H9 (cell line): ENCODE measurements around the gene PLXNA4. TPM values are rescaled to one million over a fixed set of nuclear protein-coding genes. Genes with fewer than 3 reads are reported as not detected.

Experiments
- DNase-seq: peaks from one replicate; pipeline ENCODE4 v3.0.0-alpha.2; 2017
- H2AFZ ChIP-seq: one replicate; pipeline ENCODE4 v1.6.1; 2013; ENCODE audit warnings: mild to moderate bottlenecking, low read length, control low read depth, moderate library complexity
- H2AK5ac ChIP-seq: 2 replicates; pipeline ENCODE4 v1.6.1; 2013; ENCODE audit warnings: low read length, control low read depth, mixed read lengths; ENCODE audit not compliant: insufficient read length
- H2BK120ac ChIP-seq: one replicate; pipeline ENCODE4 v1.6.1; 2013; ENCODE audit warnings: low read depth, mild to moderate bottlenecking, low read length, control low read depth, inconsistent platforms; ENCODE audit not compliant: poor library complexity, severe bottlenecking
- H2BK12ac ChIP-seq: 2 replicates; pipeline ENCODE4 v1.6.1; 2013; ENCODE audit warnings: low read length, control low read depth, mixed read lengths, low read depth; ENCODE audit not compliant: insufficient read length
- H2BK15ac ChIP-seq: 2 replicates; pipeline ENCODE4 v1.6.1; 2013; ENCODE audit warnings: low read depth, low read length, control low read depth
- H2BK20ac ChIP-seq: one replicate; pipeline ENCODE4 v1.6.1; 2013; ENCODE audit warnings: low read depth, mild to moderate bottlenecking, low read length, control low read depth, inconsistent platforms; ENCODE audit not compliant: poor library complexity, severe bottlenecking
- H2BK5ac ChIP-seq: 2 replicates; pipeline ENCODE4 v1.6.1; 2013; ENCODE audit warnings: low read length, control low read depth, mixed read lengths; ENCODE audit not compliant: insufficient read length
- H3K14ac ChIP-seq: 2 replicates; pipeline ENCODE4 v1.6.1; 2013; ENCODE audit warnings: low read length, control low read depth; ENCODE audit not compliant: insufficient read depth
- H3K18ac ChIP-seq: 2 replicates; pipeline ENCODE4 v1.6.1; 2013; ENCODE audit warnings: low read depth, mild to moderate bottlenecking, mixed read lengths, low read length, control low read depth; ENCODE audit not compliant: insufficient read length
- H3K23ac ChIP-seq: 2 replicates; pipeline ENCODE4 v1.6.1; 2013; ENCODE audit warnings: low read length, control low read depth, mixed read lengths, low read depth; ENCODE audit not compliant: insufficient read length
- H3K23me2 ChIP-seq: 2 replicates; pipeline ENCODE4 v1.6.1; 2013; ENCODE audit warnings: low read depth, mild to moderate bottlenecking, mixed read lengths, low read length, control low read depth; ENCODE audit not compliant: insufficient read length, poor library complexity, severe bottlenecking
- H3K27ac ChIP-seq: 2 replicates; pipeline ENCODE4 v1.5.1; 2013; ENCODE audit warnings: low read length, control low read depth, mixed read lengths, low read depth; ENCODE audit not compliant: insufficient read length
- H3K27me3 ChIP-seq: 2 replicates; pipeline ENCODE4 v1.6.1; 2013; ENCODE audit warnings: low read length, control low read depth, inconsistent platforms; ENCODE audit not compliant: insufficient read depth
- H3K4ac ChIP-seq: 2 replicates; pipeline ENCODE4 v1.6.1; 2013; ENCODE audit warnings: low read depth, mild to moderate bottlenecking, control low read depth, inconsistent platforms, low read length, moderate library complexity
- H3K4me1 ChIP-seq: 2 replicates; pipeline ENCODE4 v1.6.1; 2013; ENCODE audit warnings: low read length, control low read depth, inconsistent platforms; ENCODE audit not compliant: insufficient read depth
- H3K4me2 ChIP-seq: 2 replicates; pipeline ENCODE4 v1.6.1; 2013; ENCODE audit warnings: low read length, control low read depth, mixed read lengths; ENCODE audit not compliant: insufficient read length, insufficient read depth
- H3K56ac ChIP-seq: 2 replicates; pipeline ENCODE4 v1.6.1; 2013; ENCODE audit warnings: low read depth, mild to moderate bottlenecking, mixed read lengths, low read length, control low read depth; ENCODE audit not compliant: insufficient read length
- H3K79me1 ChIP-seq: 2 replicates; pipeline ENCODE4 v1.6.1; 2013; ENCODE audit warnings: low read depth, mild to moderate bottlenecking, moderate library complexity, low read length, control low read depth, inconsistent platforms; ENCODE audit not compliant: insufficient read depth, poor library complexity, severe bottlenecking
- H3K79me2 ChIP-seq: 2 replicates; pipeline ENCODE4 v1.6.1; 2013; ENCODE audit warnings: low read length, control low read depth, inconsistent platforms; ENCODE audit not compliant: insufficient read depth
- H3K9ac ChIP-seq: 2 replicates; pipeline ENCODE4 v1.6.1; 2013; ENCODE audit warnings: low read length, control low read depth, mixed read lengths; ENCODE audit not compliant: insufficient read length; ENCODE audit errors: extremely low read depth
- H3K9me3 ChIP-seq: one replicate; pipeline ENCODE4 v1.6.1; 2013; ENCODE audit warnings: low read depth, low read length, inconsistent platforms; ENCODE audit not compliant: control insufficient read depth
- H3T11ph ChIP-seq: one replicate; pipeline ENCODE4 v1.6.1; 2013; ENCODE audit warnings: mild to moderate bottlenecking, low read length, control low read depth, inconsistent platforms
- H4K20me1 ChIP-seq: one replicate; pipeline ENCODE4 v1.6.1; 2013; ENCODE audit not compliant: control insufficient read depth, insufficient read length, insufficient read depth
- H4K5ac ChIP-seq: 2 replicates; pipeline ENCODE4 v1.6.1; 2013; ENCODE audit warnings: low read depth, mild to moderate bottlenecking, mixed read lengths, low read length, control low read depth; ENCODE audit not compliant: insufficient read length
- H4K8ac ChIP-seq: replicated peaks from 2 replicates; pipeline ENCODE4 v1.6.1; 2013; ENCODE audit warnings: low read length, control low read depth, mixed read lengths, low read depth; ENCODE audit not compliant: insufficient read length
- H4K91ac ChIP-seq: 2 replicates; pipeline ENCODE4 v1.6.1; 2013; ENCODE audit warnings: low read depth, mild to moderate bottlenecking, moderate library complexity, mixed read lengths, low read length, control low read depth; ENCODE audit not compliant: insufficient read length
- H3K27ac Mint-ChIP-seq, 3 experiments: 2 replicates in 2 of 3; 3 replicates in 1 of 3; pipeline ENCODE4 v1.8.0; 2020 to 2021; ENCODE audit warnings: mixed read lengths in 3 of 3, mild to moderate bottlenecking in 1 of 3, moderate library complexity in 1 of 3
- H3K27me3 Mint-ChIP-seq: 2 replicates; pipeline ENCODE4 v1.8.0; 2021; ENCODE audit warnings: low read depth, mild to moderate bottlenecking, moderate library complexity, mixed read lengths
- H3K36me3 Mint-ChIP-seq, 3 experiments: 2 replicates in 2 of 3; 3 replicates in 1 of 3; pipeline ENCODE4 v1.8.0; 2020 to 2021; ENCODE audit warnings: low read depth in 3 of 3, mixed read lengths in 3 of 3; ENCODE audit not compliant: insufficient read depth in 1 of 3
- H3K4me1 Mint-ChIP-seq, 2 experiments: 2 replicates each; pipeline ENCODE4 v1.8.0; 2020; ENCODE audit warnings: mixed read lengths in 2 of 2
- H3K4me3 Mint-ChIP-seq, 2 experiments: 2 replicates in 1 of 2; 3 replicates in 1 of 2; pipeline ENCODE4 v1.8.0; 2020 to 2021; ENCODE audit warnings: mild to moderate bottlenecking in 2 of 2, mixed read lengths in 2 of 2, moderate library complexity in 1 of 2
- H3K9me3 Mint-ChIP-seq, 2 experiments: 2 replicates in 1 of 2; 3 replicates in 1 of 2; pipeline ENCODE4 v1.8.0; 2020; ENCODE audit warnings: mild to moderate bottlenecking in 2 of 2, mixed read lengths in 2 of 2, moderate library complexity in 1 of 2
- CTCF ChIP-seq: fragments of 200-600 bp; sonication (generic); conservative IDR thresholded peaks from 3 replicates; pipeline ENCODE4 v1.8.0; 2021; ENCODE audit warnings: antibody characterized with exemption, mild to moderate bottlenecking
- WGBS: extraction: QIAGEN DNeasy Blood & Tissue Kit; methylation state at CpG from one replicate; pipeline ENCODE4 v1.1.7; 2013; ENCODE audit warnings: missing lambda C conversion rate, low lambda C conversion rate, mixed read lengths; ENCODE audit not compliant: insufficient read length; ENCODE audit errors: extremely low coverage; 5-methylcytosine and 5-hydroxymethylcytosine counted together
- total RNA-seq: library from RNA; stranded (reverse); gene quantifications from 2 replicates; pipeline ENCODE4 v1.2.1, GENCODE V29; 2021

Gene PLXNA4
- total RNA-seq, 1 experiment from 2014 or later: 0.35 TPM

GRCh38 chr7:132609906-132610520 is 33.7 kb upstream of the PLXNA4 start:
- Mint-ChIP-seq H3K4me1 (peaks cover 10 to 11% of the 10 kb centered on the region in 2 experiments), H3K36me3 (no peaks in the 10 kb centered on the region; a peak in 1 of 7 replicates), H3K4me3 (no peak overlapping the region), H3K27ac (no peak overlapping the region), H3K9me3 (no peaks in the 10 kb centered on the region), H3K27me3 (peaks cover 6% of the 10 kb centered on the region)
- no CpG with 5 or more reads among the region's 2 CpGs for WGBS
- Histone ChIP-seq H4K91ac (no peak overlapping the region), H3K4me1 (peaks cover 4% of the 10 kb centered on the region; the same call in 1 of the 2 replicates), H3K56ac (no peak overlapping the region), H3K79me1 (no peaks in the 10 kb centered on the region), H3K23me2 (peaks cover 6% of the 10 kb centered on the region), H4K20me1 (no peaks in the 10 kb centered on the region), H3K14ac (no peak overlapping the region), H3K27ac (no peak overlapping the region), H3K23ac (no peak overlapping the region), H3K27me3 (no peaks in the 10 kb centered on the region), H3K18ac (no peak overlapping the region), H3K4ac (no peak overlapping the region), H2BK5ac (no peak overlapping the region), H3T11ph (no peak overlapping the region), H4K8ac (no peak overlapping the region), H3K9me3 (no peaks in the 10 kb centered on the region), H2AFZ (no peak overlapping the region), H2BK120ac (no peak overlapping the region), H2BK15ac (no peak overlapping the region), H3K9ac (no peak overlapping the region), H2AK5ac (no peak overlapping the region), H3K4me2 (no peak overlapping the region), H4K5ac (no peak overlapping the region), H2BK20ac (no peak overlapping the region), H2BK12ac (no peak overlapping the region), H3K79me2 (no peaks in the 10 kb centered on the region)
- no peak for DNase-seq
- TF ChIP-seq CTCF: no peak
